HCT116 (cell line): ENCODE data around the gene ROBO1. TPM values are rescaled to one million over a fixed set of nuclear protein-coding genes. Genes with fewer than 3 reads are reported as not detected.

Source experiments
- ATAC-seq: fragments of 200-7000 bp; cut with Tn5 transposase; 2 replicates; pipeline ENCODE4 v1.9.1; 2020; ENCODE audit warnings: mild to moderate bottlenecking, moderate library complexity
- BruUV-seq: library from RNA; stranded (reverse); fragments of 400-500 nt; replicated peaks from 2 replicates; lab custom pipeline; 2021; lab: Mats Ljungman, UMichigan
- CTCF ChIA-PET: fragments of 300-600 bp; sonication (Branson Sonifier 250); formaldehyde crosslinking; loops from one replicate; lab custom pipeline; 2021; ENCODE audit warnings: antibody characterized with exemption; lab: Charles Lee
- POLR2A ChIA-PET: fragments of 300-600, 350-600 bp; sonication (Branson Sonifier 250); formaldehyde crosslinking; loops from one replicate; lab custom pipeline; 2021; ENCODE audit warnings: antibody characterized with exemption; lab: Charles Lee
- RAD21 ChIA-PET, 2 experiments: fragments of 300-600 bp; sonication (Branson Sonifier 250); formaldehyde crosslinking; loops; one replicate each; lab custom pipeline; 2023; ENCODE audit warnings: low total read pairs in 2 of 2; ENCODE audit not compliant: uncharacterized antibody in 2 of 2, unreplicated experiment in 2 of 2, low non-redundant PET in 1 of 2; lab: Charles Lee
- DNase-seq: peaks from one replicate; pipeline ENCODE4 v3.0.0-alpha.2; 2010; ENCODE audit warnings: low read depth, low spot score
- H2AFZ ChIP-seq: fragments of 200-600 bp; shearing (Covaris generic), sonication (generic); 2 replicates; pipeline ENCODE4 v1.6.1; 2017; ENCODE audit warnings: low read depth, mixed run types, mixed read lengths, antibody characterized with exemption, low read length; ENCODE audit not compliant: poor library complexity, severe bottlenecking
- H3K27ac ChIP-seq: 2 replicates; pipeline ENCODE4 v1.5.1; 2012; ENCODE audit warnings: low read depth, low read length
- H3K27me3 ChIP-seq: fragments of 200-600 bp; sonication (generic); 2 replicates; pipeline ENCODE4 v1.6.1; 2016; ENCODE audit warnings: mixed run types, low read length, mixed read lengths; ENCODE audit not compliant: insufficient read depth
- H3K36me3 ChIP-seq, 2 experiments: fragments of 200-500 bp in 1 of 2; fragments of 200-600 bp in 1 of 2; sonication (Bioruptor generic) in 1 of 2; sonication (generic) in 1 of 2; 2 replicates each; pipeline versions ENCODE4 v1.5.1 to v1.6.1; 2014 to 2016; ENCODE audit warnings: low read length in 2 of 2, inconsistent platforms in 1 of 2, mixed read lengths in 1 of 2, mixed run types in 1 of 2; ENCODE audit not compliant: insufficient read depth in 2 of 2, control insufficient read depth in 1 of 2
- H3K4me1 ChIP-seq, 2 experiments: fragments of 200-600 bp in 1 of 2; sonication (generic) in 1 of 2; 2 replicates each; pipeline versions ENCODE4 v1.5.1 to v1.6.1; 2012 to 2017; ENCODE audit warnings: low read length in 2 of 2, inconsistent platforms in 1 of 2, mild to moderate bottlenecking in 1 of 2, mixed read lengths in 1 of 2, mixed run types in 1 of 2, moderate library complexity in 1 of 2; ENCODE audit not compliant: insufficient read depth in 2 of 2, control insufficient read depth in 1 of 2
- H3K4me2 ChIP-seq: fragments of 200-600 bp; sonication (generic); 2 replicates; pipeline ENCODE4 v1.6.1; 2017; ENCODE audit warnings: mixed run types, low read length, mixed read lengths
- H3K4me3 ChIP-seq, 2 experiments: fragments of 200-600 bp in 1 of 2; sonication (generic) in 1 of 2; replicated peaks in 1 of 2; 2 replicates each; pipeline ENCODE4 v1.5.1; 2011 to 2016; ENCODE audit warnings: low read length in 2 of 2, control low read depth in 1 of 2, low read depth in 1 of 2, mild to moderate bottlenecking in 1 of 2, mixed read lengths in 1 of 2, mixed run types in 1 of 2
- H3K79me2 ChIP-seq: fragments of 200-600 bp; sonication (generic); 2 replicates; pipeline ENCODE4 v1.6.1; 2017; ENCODE audit warnings: mild to moderate bottlenecking, mixed run types, low read length, moderate library complexity, mixed read lengths; ENCODE audit not compliant: insufficient read depth
- H3K9ac ChIP-seq: fragments of 200-600 bp; sonication (generic); 2 replicates; pipeline ENCODE4 v1.6.1; 2016; ENCODE audit warnings: low read length, mixed read lengths
- H3K9me2 ChIP-seq: fragments of 200-600 bp; sonication (generic), shearing (Covaris generic); 2 replicates; pipeline ENCODE4 v1.6.1; 2017; ENCODE audit warnings: mixed run types, mild to moderate bottlenecking, moderate library complexity; ENCODE audit not compliant: insufficient read depth
- H3K9me3 ChIP-seq, 2 experiments: fragments of 200-500 bp in 1 of 2; fragments of 200-600 bp in 1 of 2; sonication (Bioruptor generic) in 1 of 2; sonication (generic) in 1 of 2; 2 replicates each; pipeline ENCODE4 v1.6.1; 2014 to 2017; ENCODE audit warnings: low read length in 2 of 2, mixed read lengths in 2 of 2, inconsistent platforms in 1 of 2, low read depth in 1 of 2, mild to moderate bottlenecking in 1 of 2, mixed run types in 1 of 2, moderate library complexity in 1 of 2; ENCODE audit not compliant: control insufficient read depth in 1 of 2, insufficient read depth in 1 of 2
- H4K20me1 ChIP-seq: fragments of 200-600 bp; sonication (generic), shearing (Covaris generic); 2 replicates; pipeline ENCODE4 v1.6.1; 2017; ENCODE audit warnings: mixed run types, mild to moderate bottlenecking, moderate library complexity; ENCODE audit not compliant: insufficient read depth
- CBX3 ChIP-seq: IDR thresholded peaks from 2 replicates; pipeline ENCODE4 v1.6.1; 2012; ENCODE audit warnings: low read depth
- EGR1 ChIP-seq: IDR thresholded peaks from 2 replicates; pipeline ENCODE4 v1.6.1; 2012; ENCODE audit warnings: low read depth
- ELF1 ChIP-seq: IDR thresholded peaks from 2 replicates; pipeline ENCODE4 v1.6.1; 2012; ENCODE audit warnings: low read depth, borderline replicate concordance
- EZH2phosphoT487 ChIP-seq: fragments of 200-600 bp; IDR thresholded peaks from 2 replicates; pipeline ENCODE4 v1.6.1; 2018; ENCODE audit warnings: antibody characterized with exemption, borderline replicate concordance
- JUND ChIP-seq: IDR thresholded peaks from 2 replicates; pipeline ENCODE4 v1.6.1; 2012
- RAD21 ChIP-seq: IDR thresholded peaks from 2 replicates; pipeline ENCODE4 v1.6.1; 2012; ENCODE audit warnings: low read depth, mild to moderate bottlenecking
- SP1 ChIP-seq: IDR thresholded peaks from 2 replicates; pipeline ENCODE4 v1.6.1; 2012; ENCODE audit warnings: low read depth
- SRF ChIP-seq: IDR thresholded peaks from 2 replicates; pipeline ENCODE4 v1.6.1; 2012; ENCODE audit warnings: low read depth
- YY1 ChIP-seq: IDR thresholded peaks from 2 replicates; pipeline ENCODE4 v1.6.1; 2011; ENCODE audit warnings: low read length, low read depth, moderate library complexity, mild to moderate bottlenecking; ENCODE audit not compliant: insufficient replicate concordance; ENCODE audit errors: extremely low read depth
- ZFX ChIP-seq: fragments of 450-650 bp; IDR thresholded peaks from 2 replicates; pipeline ENCODE4 v1.6.1; 2017
- ZNF274 ChIP-seq: fragments of 200-500 bp; sonication (Bioruptor generic); IDR thresholded peaks from 2 replicates; pipeline ENCODE4 v1.6.1; 2014; ENCODE audit warnings: mild to moderate bottlenecking, low read depth, low read length, inconsistent platforms
- intact Hi-C: fragments of 100-400 bp; cut with micrococcal nuclease; formaldehyde crosslinking; loops from 2 replicates; pipeline ENCODE4 v1.10.0; 2022
- total RNA-seq: library from RNA; stranded (reverse); gene quantifications from one replicate; pipeline ENCODE4 v1.2.1, GENCODE V29; 2021; ENCODE audit not compliant: unreplicated experiment

The ROBO1 gene
- total RNA-seq, 1 experiment from 2014 or later = 0.27 TPM

- intact Hi-C loops = no loop called here
- POLR2A ChIA-PET = no interaction called here
- H2AFZ ChIP-seq = no peak overlapping the region
- no TSS peak for BruUV-seq
- no peaks in the 10 kb centered on the region for H3K4me1 ChIP-seq
- peaks cover 17 to 31% of the 10 kb centered on the region in 2 experiments; a peak in 2 of 4 replicates for H3K9me3 ChIP-seq
- no peak overlapping the region for H3K4me2 ChIP-seq
- TF ChIP-seq EGR1 (no peak), ZFX (no peak), JUND (no peak), SP1 (no peak), ZNF274 (no peak), EZH2phosphoT487 (no peak), YY1 (no peak), SRF (no peak), ELF1 (no peak)
- no peaks in the 10 kb centered on the region for H3K27me3 ChIP-seq
- CTCF ChIA-PET = no interaction called here
- H3K27ac ChIP-seq = no peak overlapping the region
- no peak overlapping the region for H3K9ac ChIP-seq
- no peak overlapping the region for H3K4me3 ChIP-seq
- H4K20me1 ChIP-seq = no peaks in the 10 kb centered on the region
- H3K79me2 ChIP-seq = no peaks in the 10 kb centered on the region
- DNase-seq = no peak
- ATAC-seq = no peak
- RAD21 ChIA-PET = no interaction called here
- H3K36me3 ChIP-seq = no peaks in the 10 kb centered on the region
- no peaks in the 10 kb centered on the region for H3K9me2 ChIP-seq
These were observed 518.1 kb downstream of the ROBO1 start for GRCh38 chr3:79249701-79250100.

DNA sequence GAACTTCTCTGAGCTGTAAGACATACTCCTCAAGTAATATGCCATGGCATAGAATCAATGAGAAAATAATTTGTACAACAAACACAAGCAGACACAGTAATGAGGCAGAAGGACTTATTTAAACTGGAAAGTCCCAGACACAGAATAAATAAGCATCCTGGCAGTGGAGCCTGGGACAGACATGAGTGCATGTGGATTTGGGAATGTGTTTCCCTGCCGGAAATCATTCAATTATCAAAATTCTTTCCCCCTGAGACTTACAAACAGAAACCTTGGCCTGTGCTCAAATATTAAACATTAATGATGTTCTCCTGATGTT, 520.1 kb downstream of the ROBO1 start:
- H3K36me3 ChIP-seq = no peaks in the 10 kb centered on the region
- intact Hi-C loops = no loop called here
- CTCF ChIA-PET = no interaction called here

More for the DNA sequence above, 520.1 kb downstream of the ROBO1 start:
- no peak overlapping the region for H3K27ac ChIP-seq
- no peak overlapping the region for H3K9ac ChIP-seq
- POLR2A ChIA-PET = no interaction called here
- H3K27me3 ChIP-seq = no peaks in the 10 kb centered on the region
- no peak overlapping the region for H2AFZ ChIP-seq
- H3K9me2 ChIP-seq = no peaks in the 10 kb centered on the region
- peaks cover 19 to 21% of the 10 kb centered on the region in 2 experiments; a peak in 2 of 4 replicates for H3K9me3 ChIP-seq
- no peak for ATAC-seq
- no peaks in the 10 kb centered on the region for H4K20me1 ChIP-seq
- RAD21 ChIA-PET = no interaction called here
- BruUV-seq = no TSS peak
- no peak overlapping the region for H3K4me3 ChIP-seq
- no peak for DNase-seq
- no peaks in the 10 kb centered on the region for H3K79me2 ChIP-seq
- H3K4me1 ChIP-seq = no peaks in the 10 kb centered on the region
- H3K4me2 ChIP-seq = no peak overlapping the region
- TF ChIP-seq SP1 (no peak), ZFX (no peak), SRF (no peak), CBX3 (no peak), EZH2phosphoT487 (no peak), RAD21 (no peak)
- TF ChIP-seq, all 23 proteins: peak for 0
